HG02884 (cell line): ENCODE results near the gene ABCB1.
A peak's percentile ranks its signal among the peaks of the same experiment; 100 is the strongest.

Experiments used
- ATAC-seq: cut with Tn5 transposase; IDR thresholded peaks from one replicate; pipeline ENCODE4 v1.9.1; 2021; ENCODE audit warnings: mild to moderate bottlenecking, moderate library complexity; ENCODE audit not compliant: unreplicated experiment

Gene ABCB1

GRCh38 chr7:87600130-87601124 lies at the start of gene ABCB1:
TSS of gene ABCB1 (minus strand) at chr7:87600884. CDS start at chr7:87600184, 700 bp downstream.
- peak; percentile 55 for ATAC-seq

- no peak for ATAC-seq
Measured at GRCh38 chr7:87648316-87648715, 47.6 kb upstream of the ABCB1 start.

- no peak for ATAC-seq
Measured at GRCh38 chr7:87645446-87645845, 44.8 kb upstream of the ABCB1 start.

- ATAC-seq, result no peak
Measured at GRCh38 chr7:87635921-87636320, 35.2 kb upstream of the ABCB1 start.

- no peak for ATAC-seq
Measured at GRCh38 chr7:87628780-87629569, 28.3 kb upstream of the ABCB1 start.

- peak; percentile 20 for ATAC-seq
Measured at GRCh38 chr7:87627634-87627994, 26.9 kb upstream of the ABCB1 start.

GRCh38 chr7:87625101-87625500 lies 24.4 kb upstream of the ABCB1 start:
- no peak for ATAC-seq

GRCh38 chr7:87624628-87625027 lies 23.9 kb upstream of the ABCB1 start:
- ATAC-seq, result no peak

GRCh38 chr7:87615197-87615596 lies 14.5 kb upstream of the ABCB1 start:
- no peak for ATAC-seq

- ATAC-seq, result no peak
Measured at GRCh38 chr7:87609916-87610315, 9.2 kb upstream of the ABCB1 start.

GRCh38 chr7:87608431-87608830 lies 7.7 kb upstream of the ABCB1 start:
- no peak for ATAC-seq

- ATAC-seq, result no peak
Measured at GRCh38 chr7:87604264-87604663, 3.6 kb upstream of the ABCB1 start.

- peak; percentile 95 for ATAC-seq
Measured at GRCh38 chr7:87599336-87599735, 1.3 kb downstream of the ABCB1 start.

GRCh38 chr7:87598234-87599009 lies 2.3 kb downstream of the ABCB1 start:
- no peak for ATAC-seq

GRCh38 chr7:87596696-87597095 lies 4.0 kb downstream of the ABCB1 start:
- ATAC-seq, result no peak

GRCh38 chr7:87596136-87596535 lies 4.5 kb downstream of the ABCB1 start:
- no peak for ATAC-seq

GRCh38 chr7:87592300-87592699 lies 8.4 kb downstream of the ABCB1 start:
- no peak for ATAC-seq

- ATAC-seq, result no peak
Measured at GRCh38 chr7:87591211-87591610, 9.5 kb downstream of the ABCB1 start.

- ATAC-seq, result no peak
Measured at GRCh38 chr7:87590578-87590977, 10.1 kb downstream of the ABCB1 start.

GRCh38 chr7:87589631-87590030 lies 11.1 kb downstream of the ABCB1 start:
- ATAC-seq, result no peak

GRCh38 chr7:87581723-87582122 lies 19.0 kb downstream of the ABCB1 start:
- ATAC-seq, result no peak
